ENCODE results near the gene ALB. TPM values are rescaled to one million over a fixed set of nuclear protein-coding genes. Genes with fewer than 3 reads are reported as not detected.

The ALB gene
- total and polyA plus RNA-seq, 2 donors (not counting 1 experiment from before 2014, with no cell fraction given), result 0.03 TPM; not detected in 1

DNA sequence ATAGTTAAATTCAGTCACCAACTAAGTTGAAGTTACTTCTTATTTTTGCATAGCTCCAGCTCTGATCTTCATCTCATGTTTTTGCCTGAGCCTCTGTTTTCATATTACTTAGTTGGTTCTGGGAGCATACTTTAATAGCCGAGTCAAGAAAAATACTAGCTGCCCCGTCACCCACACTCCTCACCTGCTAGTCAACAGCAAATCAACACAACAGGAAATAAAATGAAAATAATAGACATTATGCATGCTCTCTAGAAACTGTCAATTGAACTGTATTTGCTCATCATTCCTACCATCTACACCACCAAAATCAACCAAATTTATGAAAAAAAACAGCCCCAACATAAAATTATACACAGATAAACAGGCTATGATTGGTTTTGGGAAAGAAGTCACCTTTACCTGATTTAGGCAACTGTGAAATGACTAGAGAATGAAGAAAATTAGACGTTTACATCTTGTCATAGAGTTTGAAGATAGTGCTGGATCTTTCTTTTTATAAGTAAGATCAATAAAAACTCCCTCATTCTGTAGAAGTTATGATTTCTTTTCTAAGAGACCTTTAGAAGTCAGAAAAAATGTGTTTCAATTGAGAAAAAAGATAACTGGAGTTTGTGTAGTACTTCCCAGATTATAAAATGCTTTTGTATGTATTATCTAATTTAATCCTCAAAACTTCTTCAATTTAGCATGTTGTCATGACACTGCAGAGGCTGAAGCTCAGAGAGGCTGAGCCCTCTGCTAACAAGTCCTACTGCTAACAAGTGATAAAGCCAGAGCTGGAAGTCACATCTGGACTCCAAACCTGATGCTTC lies 7.0 kb downstream of the ALB start:
- H3K4me1 ChIP-seq (ENCODE audit: control insufficient read depth, extremely low read depth, insufficient read depth, low read length), result no peaks in the 10 kb centered on the region
- H3K27ac ChIP-seq (ENCODE audit: insufficient read depth, low read length), result no peak overlapping the region
- DNase-seq (ENCODE audit: low read depth in 2 of 2), result no peak
- no peaks in the 10 kb centered on the region for H3K36me3 ChIP-seq (ENCODE audit: control insufficient read depth, insufficient read depth, low read length)
- no peaks in the 10 kb centered on the region for H3K79me2 ChIP-seq (ENCODE audit: control insufficient read depth, insufficient read depth, low read length)
- H2AFZ ChIP-seq (ENCODE audit: low read length), result no peak overlapping the region
- H3K9me3 ChIP-seq (ENCODE audit: control insufficient read depth, insufficient read depth, low read depth, low read length), result no peaks in the 10 kb centered on the region
- H4K20me1 ChIP-seq (ENCODE audit: control insufficient read depth, extremely low read depth, insufficient read depth, low read length), result no peaks in the 10 kb centered on the region
- TF ChIP-seq, protein P1, sequence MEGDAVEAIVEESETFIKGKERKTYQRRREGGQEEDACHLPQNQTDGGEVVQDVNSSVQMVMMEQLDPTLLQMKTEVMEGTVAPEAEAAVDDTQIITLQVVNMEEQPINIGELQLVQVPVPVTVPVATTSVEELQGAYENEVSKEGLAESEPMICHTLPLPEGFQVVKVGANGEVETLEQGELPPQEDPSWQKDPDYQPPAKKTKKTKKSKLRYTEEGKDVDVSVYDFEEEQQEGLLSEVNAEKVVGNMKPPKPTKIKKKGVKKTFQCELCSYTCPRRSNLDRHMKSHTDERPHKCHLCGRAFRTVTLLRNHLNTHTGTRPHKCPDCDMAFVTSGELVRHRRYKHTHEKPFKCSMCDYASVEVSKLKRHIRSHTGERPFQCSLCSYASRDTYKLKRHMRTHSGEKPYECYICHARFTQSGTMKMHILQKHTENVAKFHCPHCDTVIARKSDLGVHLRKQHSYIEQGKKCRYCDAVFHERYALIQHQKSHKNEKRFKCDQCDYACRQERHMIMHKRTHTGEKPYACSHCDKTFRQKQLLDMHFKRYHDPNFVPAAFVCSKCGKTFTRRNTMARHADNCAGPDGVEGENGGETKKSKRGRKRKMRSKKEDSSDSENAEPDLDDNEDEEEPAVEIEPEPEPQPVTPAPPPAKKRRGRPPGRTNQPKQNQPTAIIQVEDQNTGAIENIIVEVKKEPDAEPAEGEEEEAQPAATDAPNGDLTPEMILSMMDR (conservative IDR thresholded peaks at IDR 0.05 in 1 of 2, IDR thresholded peaks at IDR 0.05 in 1 of 2; ENCODE audit: low read depth in 1 of 2, low read length in 2 of 2), result no peak
- TF ChIP-seq EZH2 (IDR thresholded peaks at IDR 0.05; ENCODE audit: low read length, missing control alignments), result no peak
- H3K9ac ChIP-seq (ENCODE audit: insufficient read depth, low read length), result no peak overlapping the region
- H3K27me3 ChIP-seq (ENCODE audit: control insufficient read depth, insufficient read depth, low read length), result no peaks in the 10 kb centered on the region
- no peak overlapping the region for H3K4me3 ChIP-seq (replicated peaks in 1 of 4; ENCODE audit: control extremely low read depth in 1 of 4, insufficient read depth in 1 of 4, low read depth in 3 of 4, low read length in 4 of 4)
- no peak overlapping the region for H3K4me2 ChIP-seq (ENCODE audit: extremely low read depth, insufficient read depth, low read length)

DNA sequence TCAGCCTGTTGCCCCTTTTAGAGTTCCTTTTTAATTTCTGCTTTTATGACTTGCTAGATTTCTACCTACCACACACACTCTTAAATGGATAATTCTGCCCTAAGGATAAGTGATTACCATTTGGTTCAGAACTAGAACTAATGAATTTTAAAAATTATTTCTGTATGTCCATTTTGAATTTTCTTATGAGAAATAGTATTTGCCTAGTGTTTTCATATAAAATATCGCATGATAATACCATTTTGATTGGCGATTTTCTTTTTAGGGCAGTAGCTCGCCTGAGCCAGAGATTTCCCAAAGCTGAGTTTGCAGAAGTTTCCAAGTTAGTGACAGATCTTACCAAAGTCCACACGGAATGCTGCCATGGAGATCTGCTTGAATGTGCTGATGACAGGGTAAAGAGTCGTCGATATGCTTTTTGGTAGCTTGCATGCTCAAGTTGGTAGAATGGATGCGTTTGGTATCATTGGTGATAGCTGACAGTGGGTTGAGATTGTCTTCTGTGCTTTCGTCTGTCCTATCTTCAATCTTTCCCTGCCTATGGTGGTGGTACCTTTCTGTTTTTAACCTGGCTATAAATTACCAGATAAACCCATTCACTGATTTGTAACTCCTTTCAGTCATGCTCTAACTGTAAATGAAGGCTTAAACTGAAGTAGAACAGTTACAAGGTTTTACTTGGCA lies 7.8 kb downstream of the ALB start:
- Histone ChIP-seq H3K27ac (ENCODE audit: insufficient read depth, low read length) (no peak overlapping the region), H4K20me1 (ENCODE audit: control insufficient read depth, extremely low read depth, insufficient read depth, low read length) (no peaks in the 10 kb centered on the region), H3K9me3 (ENCODE audit: control insufficient read depth, insufficient read depth, low read depth, low read length) (no peaks in the 10 kb centered on the region), H2AFZ (ENCODE audit: low read length) (no peak overlapping the region), H3K4me3 (replicated peaks in 1 of 4; ENCODE audit: control extremely low read depth in 1 of 4, insufficient read depth in 1 of 4, low read depth in 3 of 4, low read length in 4 of 4) (no peak overlapping the region), H3K4me1 (ENCODE audit: control insufficient read depth, extremely low read depth, insufficient read depth, low read length) (no peaks in the 10 kb centered on the region), H3K27me3 (ENCODE audit: control insufficient read depth, insufficient read depth, low read length) (no peaks in the 10 kb centered on the region), H3K36me3 (ENCODE audit: control insufficient read depth, insufficient read depth, low read length) (no peaks in the 10 kb centered on the region), H3K4me2 (ENCODE audit: extremely low read depth, insufficient read depth, low read length) (no peak overlapping the region), H3K9ac (ENCODE audit: insufficient read depth, low read length) (no peak overlapping the region), H3K79me2 (ENCODE audit: control insufficient read depth, insufficient read depth, low read length) (no peaks in the 10 kb centered on the region)
- no peak for DNase-seq (ENCODE audit: low read depth in 2 of 2)
- TF ChIP-seq, protein P1 (conservative IDR thresholded peaks at IDR 0.05 in 1 of 2, IDR thresholded peaks at IDR 0.05 in 1 of 2; ENCODE audit: low read depth in 1 of 2, low read length in 2 of 2), result no peak
- TF ChIP-seq EZH2 (IDR thresholded peaks at IDR 0.05; ENCODE audit: low read length, missing control alignments), result no peak

DNA sequence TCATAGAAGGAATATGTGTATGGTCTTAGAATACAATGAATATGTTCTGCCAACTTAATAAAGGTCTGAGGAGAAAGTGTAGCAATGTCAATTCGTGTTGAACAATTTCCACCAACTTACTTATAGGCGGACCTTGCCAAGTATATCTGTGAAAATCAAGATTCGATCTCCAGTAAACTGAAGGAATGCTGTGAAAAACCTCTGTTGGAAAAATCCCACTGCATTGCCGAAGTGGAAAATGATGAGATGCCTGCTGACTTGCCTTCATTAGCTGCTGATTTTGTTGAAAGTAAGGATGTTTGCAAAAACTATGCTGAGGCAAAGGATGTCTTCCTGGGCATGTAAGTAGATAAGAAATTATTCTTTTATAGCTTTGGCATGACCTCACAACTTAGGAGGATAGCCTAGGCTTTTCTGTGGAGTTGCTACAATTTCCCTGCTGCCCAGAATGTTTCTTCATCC lies 9.2 kb downstream of the ALB start:
- H3K9ac ChIP-seq (ENCODE audit: insufficient read depth, low read length), result no peak overlapping the region
- no peak for DNase-seq (ENCODE audit: low read depth in 2 of 2)
- no peaks in the 10 kb centered on the region for H3K79me2 ChIP-seq (ENCODE audit: control insufficient read depth, insufficient read depth, low read length)
- H3K9me3 ChIP-seq (ENCODE audit: control insufficient read depth, insufficient read depth, low read depth, low read length), result no peaks in the 10 kb centered on the region
- H4K20me1 ChIP-seq (ENCODE audit: control insufficient read depth, extremely low read depth, insufficient read depth, low read length), result no peaks in the 10 kb centered on the region
- no peak overlapping the region for H3K4me2 ChIP-seq (ENCODE audit: extremely low read depth, insufficient read depth, low read length)
- no peaks in the 10 kb centered on the region for H3K27me3 ChIP-seq (ENCODE audit: control insufficient read depth, insufficient read depth, low read length)
- no peaks in the 10 kb centered on the region for H3K36me3 ChIP-seq (ENCODE audit: control insufficient read depth, insufficient read depth, low read length)
- H3K4me1 ChIP-seq (ENCODE audit: control insufficient read depth, extremely low read depth, insufficient read depth, low read length), result no peaks in the 10 kb centered on the region
- no peak overlapping the region for H3K27ac ChIP-seq (ENCODE audit: insufficient read depth, low read length)
- H3K4me3 ChIP-seq (replicated peaks in 1 of 4; ENCODE audit: control extremely low read depth in 1 of 4, insufficient read depth in 1 of 4, low read depth in 3 of 4, low read length in 4 of 4), result no peak overlapping the region
- no peak overlapping the region for H2AFZ ChIP-seq (ENCODE audit: low read length)
- no peak for TF ChIP-seq EZH2 (IDR thresholded peaks at IDR 0.05; ENCODE audit: low read length, missing control alignments)
- TF ChIP-seq, protein P1 (conservative IDR thresholded peaks at IDR 0.05 in 1 of 2, IDR thresholded peaks at IDR 0.05 in 1 of 2; ENCODE audit: low read depth in 1 of 2, low read length in 2 of 2), result no peak
